Upper lobe of right lung (tissue), 1 donor: ENCODE data around the gene CCNY. TPM values are rescaled to one million over a fixed set of nuclear protein-coding genes. Genes with fewer than 3 reads are reported as not detected.
A peak's percentile ranks its signal among the peaks of the same experiment; 100 is the strongest.

ENCODE experiments used
- ATAC-seq: fragments of 200-7000 bp; cut with Tn5 transposase; one replicate; pipeline ENCODE4 v1.9.1; 2020; ENCODE audit warnings: mild to moderate bottlenecking, moderate library complexity
- DNase-seq: peaks from one replicate; pipeline ENCODE4 v3.0.0-alpha.2; 2020
- H3K27ac ChIP-seq: fragments of 200-600 bp; one replicate; pipeline ENCODE4 v1.8.0; 2022
- H3K27me3 ChIP-seq: fragments of 200-600 bp; one replicate; pipeline ENCODE4 v1.8.0; 2022; ENCODE audit warnings: mild to moderate bottlenecking
- H3K36me3 ChIP-seq: fragments of 200-600 bp; one replicate; pipeline ENCODE4 v1.8.0; 2022
- H3K4me1 ChIP-seq: fragments of 200-600 bp; one replicate; pipeline ENCODE4 v1.8.0; 2022
- H3K4me3 ChIP-seq: fragments of 200-600 bp; one replicate; pipeline ENCODE4 v1.8.0; 2022; ENCODE audit warnings: mild to moderate bottlenecking
- H3K9me3 ChIP-seq: fragments of 200-600 bp; one replicate; pipeline ENCODE4 v1.8.0; 2022
- CTCF ChIP-seq: fragments of 200-600 bp; IDR thresholded peaks from one replicate; pipeline ENCODE4 v1.8.0; 2022; ENCODE audit warnings: antibody characterized with exemption
- intact Hi-C: fragments of 100-400 bp; cut with DNase I; formaldehyde crosslinking; loops from one replicate; pipeline ENCODE4 v1.11.0; 2022
- long read RNA-seq: library from polyadenylated mRNA; unstranded; transcript quantifications from one replicate; pipeline ENCODE4 v2.0.0, GENCODE V29; 2021
- total RNA-seq: library from RNA; stranded (reverse); fragmentation: NEBNext Ultra II Directional; extraction: Animal tissue kit (Norgen Biotek cat#: 25700); gene quantifications from one replicate; pipeline ENCODE4 v1.2.1, GENCODE V29; 2021
- donor health status: DM: no; HTN: yes; CAD: no; lungs with severe emphysema.

The CCNY gene
- 85.4 TPM for total RNA-seq
- long read RNA-seq, full-length matches to known transcripts, result 206 of 254 reads
- long read RNA-seq, partial matches to known transcripts, result 9 of 254 reads
- long read RNA-seq, other reads (novel, unspliced or antisense), result 39 of 254 reads

GRCh38 chr10:35336084-35336831 lies at the start of gene CCNY:
CCNY (plus strand) TSS chr10:35336509; CDS start chr10:35337054, 545 bp downstream.
- intact Hi-C loops, result no loop called here
- peak within 1 kb of the TSS; percentile 88 for H3K27ac ChIP-seq
- TF ChIP-seq CTCF, result no peak
- no peaks in the 10 kb centered on the region for H3K27me3 ChIP-seq
- H3K4me1 ChIP-seq, result peaks cover 44% of the 10 kb centered on the region
- no peaks in the 10 kb centered on the region for H3K9me3 ChIP-seq
- peak within 1 kb of the TSS; percentile 84 for H3K4me3 ChIP-seq
- ATAC-seq (peak; percentile 90), DNase-seq (peak; percentile 93)
- H3K36me3 ChIP-seq, result no peaks in the 10 kb centered on the region

- H3K36me3 ChIP-seq, result no peaks in the 10 kb centered on the region
- intact Hi-C loops, result no loop called here
- DNase-seq (no peak), ATAC-seq (no peak)
- no peaks in the 10 kb centered on the region for H3K4me1 ChIP-seq
- no peaks in the 10 kb centered on the region for H3K27me3 ChIP-seq
- H3K27ac ChIP-seq, result no peak overlapping the region
- H3K9me3 ChIP-seq, result no peaks in the 10 kb centered on the region
- no peak for TF ChIP-seq CTCF
- H3K4me3 ChIP-seq, result no peak overlapping the region
Observed at GRCh38 chr10:35289198-35289597, 47.1 kb upstream of the CCNY start.

- DNase-seq, result no peak
- Histone ChIP-seq H3K4me1 (no peaks in the 10 kb centered on the region), H3K27me3 (no peaks in the 10 kb centered on the region), H3K4me3 (no peak overlapping the region), H3K36me3 (no peaks in the 10 kb centered on the region), H3K27ac (no peak overlapping the region), H3K9me3 (no peaks in the 10 kb centered on the region)
- no peak for ATAC-seq
- no peak for TF ChIP-seq CTCF
- intact Hi-C loops, result no loop called here
Observed at GRCh38 chr10:35294506-35294905, 41.8 kb upstream of the CCNY start.

GRCh38 chr10:35299016-35299415 lies 37.3 kb upstream of the CCNY start:
- H3K9me3 ChIP-seq, result no peaks in the 10 kb centered on the region
- no peak for ATAC-seq
- no peaks in the 10 kb centered on the region for H3K4me1 ChIP-seq
- intact Hi-C loops, result no loop called here
- no peak overlapping the region for H3K4me3 ChIP-seq
- DNase-seq, result no peak
- H3K27me3 ChIP-seq, result no peaks in the 10 kb centered on the region
- H3K27ac ChIP-seq, result no peak overlapping the region
- H3K36me3 ChIP-seq, result no peaks in the 10 kb centered on the region
- TF ChIP-seq CTCF, result no peak

GRCh38 chr10:35300063-35300699 lies 36.1 kb upstream of the CCNY start:
- Histone ChIP-seq H3K4me1 (no peaks in the 10 kb centered on the region), H3K9me3 (no peaks in the 10 kb centered on the region), H3K27ac (no peak overlapping the region), H3K27me3 (no peaks in the 10 kb centered on the region), H3K36me3 (no peaks in the 10 kb centered on the region), H3K4me3 (no peak overlapping the region)
- ATAC-seq, result peak; percentile 56
- TF ChIP-seq CTCF, result no peak
- no peak for DNase-seq
- intact Hi-C loops, result no loop called here
